Choroid plexus epithelial cell (primary cell): ENCODE data around the gene AFF2.

Experiments used
- DNase-seq: peaks from one replicate; pipeline ENCODE4 v3.0.0-alpha.2; 2010; ENCODE audit warnings: low read depth
- H3K4me3 ChIP-seq: 2 replicates; pipeline ENCODE4 v1.5.1; 2011; ENCODE audit warnings: low read depth, mild to moderate bottlenecking, control low read depth, low read length, moderate library complexity
- TF ChIP-seq, protein P1 (sequence below): conservative IDR thresholded peaks from 2 replicates; pipeline ENCODE4 v1.5.1; 2011; ENCODE audit warnings: low read depth, mild to moderate bottlenecking, control low read depth, inconsistent platforms, low read length, moderate library complexity

Gene AFF2

GRCh38 chrX:148914783-148915182, 414.4 kb downstream of the AFF2 start:
- DNase-seq: no peak
- H3K4me3 ChIP-seq: no peak overlapping the region
- TF ChIP-seq, protein P1, sequence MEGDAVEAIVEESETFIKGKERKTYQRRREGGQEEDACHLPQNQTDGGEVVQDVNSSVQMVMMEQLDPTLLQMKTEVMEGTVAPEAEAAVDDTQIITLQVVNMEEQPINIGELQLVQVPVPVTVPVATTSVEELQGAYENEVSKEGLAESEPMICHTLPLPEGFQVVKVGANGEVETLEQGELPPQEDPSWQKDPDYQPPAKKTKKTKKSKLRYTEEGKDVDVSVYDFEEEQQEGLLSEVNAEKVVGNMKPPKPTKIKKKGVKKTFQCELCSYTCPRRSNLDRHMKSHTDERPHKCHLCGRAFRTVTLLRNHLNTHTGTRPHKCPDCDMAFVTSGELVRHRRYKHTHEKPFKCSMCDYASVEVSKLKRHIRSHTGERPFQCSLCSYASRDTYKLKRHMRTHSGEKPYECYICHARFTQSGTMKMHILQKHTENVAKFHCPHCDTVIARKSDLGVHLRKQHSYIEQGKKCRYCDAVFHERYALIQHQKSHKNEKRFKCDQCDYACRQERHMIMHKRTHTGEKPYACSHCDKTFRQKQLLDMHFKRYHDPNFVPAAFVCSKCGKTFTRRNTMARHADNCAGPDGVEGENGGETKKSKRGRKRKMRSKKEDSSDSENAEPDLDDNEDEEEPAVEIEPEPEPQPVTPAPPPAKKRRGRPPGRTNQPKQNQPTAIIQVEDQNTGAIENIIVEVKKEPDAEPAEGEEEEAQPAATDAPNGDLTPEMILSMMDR: no peak

DNA sequence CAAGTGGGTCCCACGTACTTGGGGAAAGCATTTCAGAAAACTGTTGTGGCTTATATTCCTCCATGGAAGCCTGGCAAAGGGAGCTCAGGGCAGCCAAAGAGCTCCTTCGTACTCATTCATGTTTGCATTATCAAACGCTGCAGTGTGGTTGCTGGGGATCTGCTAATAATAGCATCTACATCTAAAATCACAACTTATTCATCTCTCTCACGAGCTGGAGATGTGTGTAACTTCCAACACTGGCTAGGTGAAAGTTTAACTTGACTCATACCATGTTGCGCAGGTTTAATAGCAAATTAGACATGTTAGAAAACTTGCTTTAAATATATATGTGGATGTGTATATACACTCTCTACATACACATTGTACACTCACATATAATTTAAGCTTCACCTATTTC, 415.1 kb downstream of the AFF2 start:
- H3K4me3 ChIP-seq: no peak overlapping the region
- DNase-seq: no peak
- TF ChIP-seq, protein P1: no peak

- TF ChIP-seq, protein P1: no peak
- H3K4me3 ChIP-seq: no peak overlapping the region
- DNase-seq: no peak
These were observed 417.0 kb downstream of the AFF2 start for GRCh38 chrX:148917441-148917840.

DNA sequence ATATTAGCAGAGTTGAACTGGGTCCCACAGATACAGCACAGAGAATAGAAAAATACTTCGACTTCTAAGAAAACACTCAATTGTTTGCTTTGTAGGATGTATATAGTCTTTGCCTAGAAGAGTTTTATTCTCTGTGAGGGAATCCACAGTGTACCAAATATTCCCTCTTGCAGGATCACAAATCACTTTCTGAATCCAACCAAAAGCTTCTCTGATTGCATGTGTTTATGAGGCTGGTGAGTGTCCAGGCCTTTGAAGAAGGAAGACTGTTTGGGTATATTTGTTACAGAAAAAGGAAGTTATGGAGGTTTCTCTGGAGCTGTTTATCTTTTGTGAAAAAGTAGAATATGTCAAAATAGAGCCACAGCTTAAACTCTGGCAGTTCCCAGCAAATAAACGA, 423.2 kb downstream of the AFF2 start:
- TF ChIP-seq, protein P1: no peak
- no peak overlapping the region for H3K4me3 ChIP-seq
- DNase-seq: no peak

DNA sequence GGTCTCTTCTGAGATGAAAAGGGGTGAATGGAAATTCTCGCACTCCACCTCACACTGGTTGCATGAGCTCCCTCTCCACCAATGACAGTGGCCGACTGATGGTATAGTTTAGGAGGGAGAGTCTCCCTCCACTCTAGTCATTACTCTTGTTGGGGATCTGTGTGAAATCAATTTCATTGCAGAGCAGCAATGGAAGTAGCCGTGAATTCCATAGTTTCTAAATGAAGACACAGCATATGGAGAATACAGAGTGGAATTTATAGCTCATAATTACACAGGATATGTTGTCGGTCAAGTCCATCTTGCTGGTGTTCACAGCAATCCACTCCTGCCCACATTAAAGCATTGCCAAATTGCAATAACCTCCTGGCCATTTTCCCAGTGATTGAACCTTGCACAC, 426.0 kb downstream of the AFF2 start:
- H3K4me3 ChIP-seq: no peak overlapping the region
- TF ChIP-seq, protein P1: no peak
- DNase-seq: no peak

DNA sequence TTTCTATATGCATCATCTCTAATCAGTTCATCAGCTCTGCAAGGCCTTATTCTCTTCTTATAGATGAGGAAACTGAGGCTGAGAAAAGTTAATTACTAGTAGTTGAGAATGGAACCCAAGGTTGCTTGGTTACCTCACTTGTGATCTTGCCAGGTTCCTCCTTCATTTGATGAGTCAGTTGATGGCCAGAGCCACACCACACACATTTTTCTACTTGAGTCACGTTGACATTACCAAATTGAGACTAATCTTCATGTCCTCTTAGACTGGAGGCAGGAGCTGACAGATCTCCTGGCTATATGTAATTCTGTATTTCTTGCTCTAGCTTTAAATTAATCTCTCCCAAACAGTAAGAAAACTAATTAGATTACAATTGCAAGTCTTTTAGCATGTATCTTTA, 428.4 kb downstream of the AFF2 start:
- peak; percentile 28 for DNase-seq
- TF ChIP-seq, protein P1: no peak
- no peak overlapping the region for H3K4me3 ChIP-seq

DNA sequence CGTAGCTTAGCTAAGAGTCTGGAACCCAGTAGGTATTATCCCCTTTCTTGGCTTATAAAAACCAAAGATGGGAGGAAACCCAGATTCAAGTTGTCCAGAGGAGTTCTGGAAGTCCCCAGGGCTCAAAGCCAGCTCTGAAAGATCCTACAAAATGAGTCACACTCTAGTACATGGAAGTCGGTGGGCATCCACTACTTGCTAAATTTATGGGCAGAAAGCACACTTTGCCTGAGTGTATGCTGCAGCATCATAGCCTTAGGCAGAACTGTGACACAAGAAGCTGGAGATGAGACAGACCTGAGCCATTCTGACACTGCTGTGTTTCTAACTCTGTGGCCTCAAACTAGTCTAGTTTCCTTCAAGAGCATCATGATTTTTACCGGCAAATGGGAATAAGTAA, 429.3 kb downstream of the AFF2 start:
- no peak overlapping the region for H3K4me3 ChIP-seq
- DNase-seq: peak; percentile 2
- TF ChIP-seq, protein P1: no peak
